Ovary (tissue), 3 donors: ENCODE results near the gene MAGI1.

Experiments used
- CTCF ChIP-seq, 3 donors: fragments of 450-650 bp in 2 of 3; fragments of 200-600 bp in 1 of 3; IDR thresholded peaks; one replicate each; pipeline versions ENCODE4 v1.5.1 to v1.8.0; 2016 to 2022; ENCODE audit warnings: antibody characterized with exemption in 3 of 3, mild to moderate bottlenecking in 1 of 3
- POLR2A ChIP-seq: fragments of 450-650 bp; IDR thresholded peaks from one replicate; pipeline ENCODE4 v1.6.1; 2017; ENCODE audit warnings: antibody characterized with exemption, mild to moderate bottlenecking, moderate library complexity
- donor health status: DM: no; HTN: no; CAD: no.

GRCh38 chr3:65593780-65594752 lies 444.7 kb downstream of the MAGI1 start:
- TF ChIP-seq POLR2A (no peak), CTCF (IDR thresholded peaks at IDR 0.05) (no peak)
